Esophagus squamous epithelium (tissue), 5 donors: ENCODE results near the gene PLIN1. TPM values are rescaled to one million over a fixed set of nuclear protein-coding genes. Genes with fewer than 3 reads are reported as not detected.

Experiments
- DNase-seq: peaks from one replicate; lab custom pipeline; 2025; lab: John Stamatoyannopoulos, UW
- H3K27ac ChIP-seq, 4 donors: fragments of 200-600 bp; sonication (generic); one replicate each; pipeline ENCODE4 v1.5.1; 2016 to 2019; ENCODE audit warnings: mild to moderate bottlenecking in 1 of 4
- H3K27me3 ChIP-seq, 4 donors: fragments of 200-600 bp; sonication (generic); 1 replicate in 3 of 4; 2 replicates in 1 of 4; pipeline versions ENCODE4 v1.5.1 to v1.6.0; 2017 to 2021; ENCODE audit warnings: antibody characterized with exemption in 1 of 4
- H3K36me3 ChIP-seq, 3 donors: fragments of 200-600 bp; sonication (generic); one replicate each; pipeline ENCODE4 v1.5.1; 2016 to 2019
- H3K4me1 ChIP-seq, 3 donors: fragments of 200-600 bp; sonication (generic); one replicate each; pipeline ENCODE4 v1.5.1; 2017 to 2019
- H3K4me3 ChIP-seq, 4 donors: fragments of 200-600 bp; sonication (generic); 1 replicate in 3 of 4; 2 replicates in 1 of 4; pipeline ENCODE4 v1.5.1; 2016 to 2019; ENCODE audit warnings: mild to moderate bottlenecking in 2 of 4, moderate library complexity in 1 of 4
- H3K9me3 ChIP-seq, 3 donors: fragments of 200-600 bp; sonication (generic); one replicate each; pipeline ENCODE4 v1.5.1; 2016 to 2019
- CTCF ChIP-seq, 6 experiments: fragments of 450-650 bp in 4 of 6; fragments of 200-600 bp in 2 of 6; sonication (generic) in 2 of 6; IDR thresholded peaks; one replicate each; pipeline ENCODE4 v1.5.1; 2016 to 2019; ENCODE audit warnings: antibody characterized with exemption in 6 of 6, mild to moderate bottlenecking in 4 of 6, moderate library complexity in 4 of 6
- POLR2A ChIP-seq, 4 donors: fragments of 450-650 bp; IDR thresholded peaks; one replicate each; pipeline ENCODE4 v1.6.1; 2017; ENCODE audit warnings: antibody characterized with exemption in 4 of 4, mild to moderate bottlenecking in 4 of 4, moderate library complexity in 3 of 4
- WGBS, 2 donors: methylation state at CpG; one replicate each; pipeline ENCODE4 v1.1.5; 2018; 5-methylcytosine and 5-hydroxymethylcytosine counted together
- intact Hi-C: fragments of 100-400 bp; cut with DNase I; formaldehyde crosslinking; loops from one replicate; pipeline ENCODE4 v1.15.0; 2022
- total RNA-seq, 4 donors: library from RNA; depleted of rRNA; stranded (reverse); fragments of >200 nt; gene quantifications; one replicate each; pipeline ENCODE4 v1.1.0, GENCODE V29; 2016
- donor health status: DM: yes; HTN: yes; CAD: no.

PLIN1 gene
- total RNA-seq, 4 donors from 2014 or later: 0.26 to 3.6 (median 0.91) TPM

GRCh38 chr15:89669309-89669865, 9.8 kb downstream of the PLIN1 start:
- Histone ChIP-seq H3K36me3 (no peaks in the 10 kb centered on the region), H3K27ac (no peak overlapping the region), H3K4me1 (peaks cover 4 to 23% (median 8%) of the 10 kb centered on the region in 3 donors), H3K9me3 (no peaks in the 10 kb centered on the region), H3K4me3 (no peak overlapping the region), H3K27me3 (peaks cover 0 to 9% (median 0%) of the 10 kb centered on the region in 4 donors)
- WGBS, 2 donors: 77 to 90% methylated on average over 6 to 8 of the region's 9 CpGs
- intact Hi-C loops: no loop called here
- TF ChIP-seq POLR2A (IDR thresholded peaks at IDR 0.05) (no peak), CTCF (IDR thresholded peaks at IDR 0.05) (no peak)
- no peak for DNase-seq

- DNase-seq: no peak
- intact Hi-C loops: no loop called here
- Histone ChIP-seq H3K27ac (no peak overlapping the region), H3K36me3 (no peaks in the 10 kb centered on the region), H3K4me1 (peaks cover 4 to 28% (median 8%) of the 10 kb centered on the region in 3 donors), H3K27me3 (peaks cover 0 to 9% (median 0%) of the 10 kb centered on the region in 4 donors), H3K4me3 (no peak overlapping the region), H3K9me3 (no peaks in the 10 kb centered on the region)
- TF ChIP-seq CTCF (IDR thresholded peaks at IDR 0.05) (no peak), POLR2A (IDR thresholded peaks at IDR 0.05) (no peak)
- WGBS, 2 donors: 86 to 98% methylated on average over 3 of the region's 3 CpGs
Measured at GRCh38 chr15:89668171-89668570, 11.0 kb downstream of the PLIN1 start.

GRCh38 chr15:89667706-89667960, 11.5 kb downstream of the PLIN1 start:
- intact Hi-C loops: no loop called here
- Histone ChIP-seq H3K4me1 (peaks cover 9 to 32% (median 10%) of the 10 kb centered on the region in 3 donors), H3K36me3 (no peaks in the 10 kb centered on the region), H3K9me3 (no peaks in the 10 kb centered on the region), H3K27ac (no peak overlapping the region), H3K4me3 (no peak overlapping the region), H3K27me3 (peaks cover 0 to 9% (median 0%) of the 10 kb centered on the region in 4 donors)
- no peak for DNase-seq
- no peak for TF ChIP-seq POLR2A (IDR thresholded peaks at IDR 0.05)
- no peak for TF ChIP-seq CTCF (IDR thresholded peaks at IDR 0.05)
- WGBS, 2 donors: 89 to 93% methylated on average over 5 to 6 of the region's 7 CpGs

- 77 to 90% methylated on average over 5 to 7 of the region's 13 CpGs for WGBS, 2 donors
- Histone ChIP-seq H3K4me1 (peaks cover 11 to 34% (median 11%) of the 10 kb centered on the region in 3 donors), H3K27ac (peak overlapping the region in 1 of 4 donors; percentile 94), H3K36me3 (no peaks in the 10 kb centered on the region), H3K4me3 (no peak overlapping the region), H3K9me3 (no peaks in the 10 kb centered on the region), H3K27me3 (peaks cover 0 to 9% (median 0%) of the 10 kb centered on the region in 4 donors)
- no peak for TF ChIP-seq POLR2A (IDR thresholded peaks at IDR 0.05)
- TF ChIP-seq CTCF (IDR thresholded peaks at IDR 0.05): no peak
- DNase-seq: no peak
- intact Hi-C loops: no loop called here
Measured at GRCh38 chr15:89666858-89667705, 12.1 kb downstream of the PLIN1 start.
